GM15510 (cell line): Measurements from ENCODE around the gene SLC2A6.

Experiments used
- POLR2A ChIP-seq: IDR thresholded peaks from 3 replicates; pipeline ENCODE4 v1.6.1; 2011; ENCODE audit warnings: borderline replicate concordance; ENCODE audit not compliant: insufficient read length; ENCODE audit errors: extremely low read depth

Gene SLC2A6

DNA sequence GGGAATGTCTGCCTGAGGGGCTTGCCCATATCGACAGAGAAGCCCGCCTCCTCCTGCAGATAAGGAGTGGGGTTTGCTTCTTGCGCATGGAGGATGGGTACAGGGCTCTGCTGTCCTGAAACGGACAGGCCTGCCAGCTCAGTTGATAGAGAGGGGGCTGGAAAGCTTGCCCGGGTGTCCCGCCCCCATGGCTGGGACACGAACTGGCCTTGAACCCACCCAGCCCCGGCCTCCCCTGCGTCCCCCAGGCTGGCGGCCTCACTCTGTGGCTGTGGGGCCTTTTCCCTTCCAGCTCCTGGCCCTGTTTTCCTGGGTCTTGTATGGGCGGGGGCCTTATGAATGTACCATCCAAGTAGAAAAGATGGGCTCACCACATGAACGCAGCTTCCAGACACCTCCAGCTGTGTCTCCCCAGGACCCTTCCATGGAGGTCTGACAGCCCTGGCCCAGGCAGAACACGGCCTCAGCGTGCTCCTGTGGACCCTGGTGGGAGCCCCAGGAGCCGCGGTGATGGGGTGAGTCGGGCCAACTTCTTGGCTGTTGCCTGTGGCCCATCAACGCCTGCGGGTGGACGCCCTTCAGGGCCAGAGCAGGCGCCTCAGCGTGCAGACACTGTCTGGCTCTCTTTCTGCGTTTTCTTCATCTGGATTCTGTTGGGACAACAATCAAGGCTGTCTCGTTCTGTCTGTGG is 15.9 kb upstream of the SLC2A6 start:
- no peak for TF ChIP-seq POLR2A

DNA sequence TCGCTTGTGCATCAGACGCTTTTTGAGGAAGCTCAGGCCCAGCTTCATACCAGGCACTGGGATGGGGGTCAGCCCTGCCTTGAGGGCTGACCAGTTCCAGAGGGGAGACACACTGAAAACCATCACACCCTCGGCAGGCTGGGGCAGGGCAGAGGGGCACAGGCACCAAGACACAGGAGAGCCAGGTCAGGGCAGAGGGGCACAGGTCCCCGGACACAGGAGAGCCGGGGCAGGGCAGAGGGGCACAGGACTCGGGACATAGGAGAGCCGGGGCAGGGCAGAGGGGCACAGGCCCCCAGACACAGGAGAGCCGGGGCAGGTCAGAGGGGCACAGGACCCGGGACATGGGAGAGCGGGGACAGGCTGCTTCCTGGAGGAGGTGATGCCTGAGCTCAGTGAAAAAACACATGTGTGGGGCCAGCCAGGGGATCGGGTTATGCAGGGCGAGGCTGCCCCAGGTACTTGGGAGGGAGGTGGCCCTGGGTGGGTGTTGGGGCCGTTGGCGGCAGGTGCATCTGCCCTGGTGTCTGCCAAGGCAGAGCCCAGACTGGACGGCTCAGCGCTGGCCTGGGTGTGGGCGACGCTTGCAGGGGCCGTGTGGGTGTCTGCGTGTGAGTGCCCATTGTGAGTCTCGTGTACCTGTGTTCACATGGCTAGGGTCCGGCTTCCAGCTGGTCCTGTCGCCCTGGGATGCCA is 15.1 kb upstream of the SLC2A6 start:
- no peak for TF ChIP-seq POLR2A

GRCh38 chr9:133493428-133493827 is 14.5 kb upstream of the SLC2A6 start:
- TF ChIP-seq POLR2A = no peak

DNA sequence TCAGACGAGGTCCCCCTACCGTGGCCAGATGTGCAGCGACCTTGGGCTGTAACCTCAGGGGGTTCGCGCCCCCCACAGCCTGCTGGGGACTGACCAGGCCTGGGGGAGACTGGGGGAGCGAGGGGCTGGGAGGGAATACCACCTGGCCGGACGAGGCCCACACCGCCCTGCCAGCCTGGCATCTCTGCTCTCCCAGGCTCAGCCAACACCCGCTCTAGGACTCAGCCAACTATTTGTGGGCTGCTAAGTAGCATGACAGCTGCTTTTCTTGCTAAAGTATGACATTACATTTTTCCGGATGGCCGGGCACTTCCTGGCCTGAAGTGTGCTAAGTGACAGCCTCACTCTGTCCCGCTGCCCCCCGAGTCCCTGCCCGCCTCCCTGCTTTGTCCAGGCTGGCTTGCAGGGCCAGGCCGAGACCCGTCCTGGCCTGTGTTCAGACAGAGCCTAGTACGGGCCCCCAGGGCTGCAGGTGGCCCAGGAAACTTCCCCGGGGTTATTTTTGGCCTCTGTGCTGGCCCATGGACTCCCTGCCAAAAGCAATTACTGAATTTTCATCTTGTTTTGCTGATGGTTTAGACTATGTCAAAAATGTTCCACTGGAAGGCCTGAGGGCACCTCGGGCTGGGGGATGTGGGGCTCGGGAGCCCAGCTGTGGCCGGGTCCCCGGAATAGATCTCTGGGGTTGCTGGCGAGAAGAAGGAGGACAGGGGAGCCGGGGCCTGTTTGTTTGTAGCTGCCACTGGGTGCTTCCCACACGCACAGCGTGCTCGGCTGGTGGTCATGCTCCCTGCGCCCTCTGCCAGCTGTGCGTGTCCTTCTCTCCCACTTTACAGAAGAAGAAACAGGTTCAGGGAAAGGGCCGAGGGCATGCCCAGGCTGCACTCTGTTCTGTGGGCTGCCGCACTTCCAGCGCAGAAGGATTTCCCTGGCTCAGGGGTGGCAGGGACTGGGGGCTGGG is 13.4 kb upstream of the SLC2A6 start:
- no peak for TF ChIP-seq POLR2A

- TF ChIP-seq POLR2A = no peak
Measured at GRCh38 chr9:133491656-133491925, 12.7 kb upstream of the SLC2A6 start.

DNA sequence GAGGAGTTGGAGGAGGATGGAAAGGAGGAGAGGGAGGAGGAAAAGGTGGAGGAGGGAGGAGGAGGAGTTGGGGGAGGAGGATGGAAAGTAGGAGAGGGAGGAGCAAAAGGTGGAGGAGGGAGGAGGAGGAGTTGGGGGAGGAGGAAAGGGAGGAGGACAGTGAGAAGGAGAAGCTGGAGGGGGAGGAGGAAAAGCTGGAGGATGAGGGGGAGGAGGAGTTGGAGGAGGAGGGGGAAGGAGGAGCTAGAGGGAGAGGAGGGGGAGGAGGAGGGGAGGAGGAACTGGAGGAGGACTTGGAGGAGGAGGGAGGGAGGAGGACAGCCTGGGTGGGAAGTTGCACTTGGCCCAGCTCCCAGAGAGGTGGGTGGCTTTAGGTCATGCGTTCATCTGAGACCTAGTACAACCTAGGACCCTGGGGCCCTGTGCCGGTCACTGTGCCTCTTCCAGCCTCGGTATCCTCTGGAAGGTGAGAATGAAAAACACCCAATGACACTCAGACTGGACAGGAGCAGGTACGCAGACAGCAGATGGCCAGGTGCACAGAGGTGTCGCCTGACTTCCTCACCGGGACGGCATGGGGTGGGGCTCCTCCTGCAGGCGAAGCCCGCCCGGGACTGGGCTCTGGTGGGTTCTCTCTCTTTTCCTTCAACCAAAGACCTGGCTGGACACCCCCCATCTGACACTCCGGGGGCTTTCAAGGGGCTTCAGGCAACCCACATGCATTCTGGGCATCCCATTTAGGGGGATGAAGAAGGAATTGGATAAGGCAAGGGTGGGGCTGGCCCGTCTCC is 12.2 kb upstream of the SLC2A6 start:
- no peak for TF ChIP-seq POLR2A

GRCh38 chr9:133490201-133490681 is 11.3 kb upstream of the SLC2A6 start:
- no peak for TF ChIP-seq POLR2A

- TF ChIP-seq POLR2A = no peak
Measured at GRCh38 chr9:133489253-133490190, 10.6 kb upstream of the SLC2A6 start.

DNA sequence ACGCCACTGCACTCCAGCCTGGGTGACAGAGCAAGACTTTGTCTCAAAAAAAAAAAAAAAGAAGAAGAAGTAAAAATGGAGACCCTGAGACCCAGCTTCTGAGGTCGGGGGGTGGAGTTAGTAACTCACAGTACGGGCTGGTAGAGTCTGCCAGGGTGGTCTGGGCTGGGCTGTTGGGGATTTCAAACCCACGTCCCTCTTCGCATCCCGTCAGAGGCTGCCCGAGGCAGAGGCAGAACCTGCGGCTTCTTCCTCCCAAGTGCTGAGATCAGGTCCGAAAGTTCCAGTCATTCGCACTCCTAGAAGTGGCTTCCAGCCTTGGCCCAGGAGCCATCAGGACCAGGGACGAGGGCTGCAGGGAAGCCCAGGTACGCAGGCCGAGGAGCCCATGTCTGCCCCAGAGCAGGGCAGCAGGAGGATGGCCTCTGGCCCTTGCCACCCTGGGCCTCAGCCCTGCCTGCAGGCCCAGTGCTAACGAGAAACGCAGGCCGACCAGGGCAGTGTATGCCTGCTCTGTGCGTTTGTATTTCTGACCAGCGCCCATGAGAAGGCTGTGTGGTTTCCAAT is 9.9 kb upstream of the SLC2A6 start:
- TF ChIP-seq POLR2A = no peak

DNA sequence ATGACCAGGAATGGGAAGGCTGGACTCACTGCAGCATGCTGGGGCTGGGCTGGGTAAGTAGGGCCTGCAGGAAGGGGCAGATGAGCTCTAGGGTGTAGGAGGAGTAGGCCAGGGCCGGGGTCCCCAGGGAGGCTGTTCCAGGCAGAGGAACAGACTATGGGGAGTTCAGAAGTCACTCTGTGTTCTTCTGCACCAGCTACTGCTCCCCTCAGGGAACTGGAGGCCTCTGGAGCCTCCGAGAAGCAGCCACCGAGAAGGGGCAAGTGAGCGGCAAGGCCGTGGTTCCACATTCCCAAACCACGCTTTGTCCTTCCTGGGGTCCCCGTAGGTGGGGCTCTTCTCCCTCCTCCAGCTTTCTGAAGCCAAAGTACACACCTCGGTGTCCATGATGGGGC is 8.4 kb upstream of the SLC2A6 start:
- no peak for TF ChIP-seq POLR2A

DNA sequence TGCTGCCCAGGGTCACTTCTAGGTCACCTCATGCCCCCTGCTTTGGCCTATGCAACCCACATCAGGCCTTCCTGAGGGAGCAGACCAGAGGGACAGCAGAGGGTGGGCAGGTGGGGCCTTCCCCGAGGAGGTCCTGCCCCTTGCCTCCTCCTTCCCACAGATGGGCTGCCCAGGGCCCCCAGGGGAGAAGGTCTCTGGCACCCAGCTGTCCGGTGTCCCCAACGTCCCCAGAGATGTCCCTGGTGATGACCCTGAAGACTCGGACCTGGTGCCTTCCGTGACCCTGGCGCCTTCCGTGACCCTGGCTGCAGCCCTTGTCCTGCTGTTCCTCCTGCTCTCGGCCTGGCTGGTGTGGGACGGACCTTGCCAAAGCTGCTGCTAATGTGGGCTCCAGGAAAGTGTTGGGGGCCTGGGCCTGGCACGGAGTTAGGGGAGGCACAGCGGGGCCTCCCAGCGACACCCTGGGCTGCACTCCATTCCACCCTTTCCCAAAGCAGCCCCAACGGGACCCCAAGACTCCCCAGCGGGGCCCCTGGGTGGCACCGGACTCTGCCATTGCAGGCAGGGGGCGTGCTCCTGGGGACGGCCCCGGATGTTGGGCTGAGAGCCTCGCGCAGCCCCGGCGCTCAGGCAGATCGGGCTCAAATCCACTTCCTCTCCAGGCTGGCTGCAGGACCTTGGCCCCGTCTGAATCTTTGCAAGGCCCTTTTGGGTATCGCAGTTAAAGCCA is 6.8 kb upstream of the SLC2A6 start:
- TF ChIP-seq POLR2A = no peak

DNA sequence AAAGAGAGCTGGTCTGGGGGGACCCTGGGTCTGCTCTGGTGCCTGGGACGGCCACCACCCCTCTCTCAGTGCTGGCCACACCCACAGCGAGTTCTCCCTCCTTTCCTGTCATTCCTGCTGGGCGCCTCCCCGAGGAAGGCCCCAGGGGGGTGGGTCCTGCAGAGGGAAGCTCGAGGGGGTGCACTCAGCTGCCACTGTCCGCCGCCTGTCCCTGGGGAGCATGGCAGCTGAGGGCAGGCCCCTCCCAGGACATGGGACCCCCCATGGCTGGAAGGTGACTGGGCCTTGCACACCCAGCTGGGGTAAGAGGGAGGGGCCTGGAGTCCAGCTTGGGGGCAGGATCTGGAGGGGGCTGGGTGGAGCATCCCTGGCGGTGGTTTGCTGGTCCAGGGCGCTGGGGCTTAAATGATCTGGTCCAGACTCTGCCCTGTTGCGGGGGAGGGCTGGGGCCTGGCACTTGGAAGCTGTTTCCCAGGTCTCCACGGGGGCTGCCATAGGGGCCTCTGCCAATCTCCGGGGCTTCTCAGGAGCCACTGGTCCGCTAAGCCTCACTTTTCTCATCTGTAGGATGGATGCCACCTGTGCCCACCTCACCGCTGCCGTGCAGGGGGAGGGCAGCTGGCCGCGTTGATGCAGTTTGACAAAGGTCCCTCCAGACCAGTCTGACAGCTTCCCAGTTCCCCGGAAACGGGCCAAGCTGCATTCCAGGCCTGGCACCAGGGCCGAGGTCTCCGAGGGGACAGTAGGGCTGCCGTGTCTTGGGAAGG is 6.0 kb upstream of the SLC2A6 start:
- no peak for TF ChIP-seq POLR2A
